DND-41 (cell line): Measurements from ENCODE around the gene CSF3R.

Experiments used
- CTCF ChIP-seq: IDR thresholded peaks from 2 replicates; pipeline ENCODE4 v1.5.1; 2012; ENCODE audit warnings: borderline replicate concordance, low read length, moderate library complexity, mild to moderate bottlenecking; ENCODE audit not compliant: poor library complexity, severe bottlenecking; ENCODE audit errors: extremely low read depth
- EZH2 ChIP-seq: IDR thresholded peaks from 3 replicates; pipeline ENCODE4 v1.6.1; 2012; ENCODE audit warnings: borderline replicate concordance, low read depth, mild to moderate bottlenecking, moderate library complexity, low read length, inconsistent platforms; ENCODE audit not compliant: severe bottlenecking

DNA sequence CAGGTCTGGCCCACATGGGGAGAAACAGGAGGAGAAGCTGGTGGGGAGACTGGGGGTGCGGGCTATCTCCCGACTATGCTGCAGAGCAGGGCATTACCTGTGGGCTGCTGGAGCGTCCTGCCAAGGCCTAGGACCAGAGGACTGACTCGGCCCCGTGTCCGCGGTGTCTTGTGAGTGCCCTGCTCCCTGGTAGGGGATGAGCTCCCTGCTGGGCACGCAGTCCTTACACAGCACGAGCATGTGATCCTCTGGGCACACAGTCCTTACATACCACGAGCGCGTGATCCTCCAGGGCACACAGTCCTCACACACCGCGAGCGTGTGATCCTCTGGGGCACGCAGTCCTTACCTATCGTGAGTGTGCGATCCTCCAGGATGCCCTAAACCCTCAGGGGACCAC is 31.8 kb upstream of the CSF3R start:
- TF ChIP-seq CTCF: no peak
- TF ChIP-seq EZH2: no peak
